T-helper 1 cell treated with Interleukin-12 subunit alpha and Interleukin-12 subunit beta and Interleukin-4 antibody, amounts not matched to agents 30 ng/mL and 1 ng/mL, for 36 hours (primary cell): ENCODE results near the gene ERRFI1. TPM values are rescaled to one million over a fixed set of nuclear protein-coding genes. Genes with fewer than 3 reads are reported as not detected.

Experiments
- intact Hi-C: fragments of 100-400 bp; cut with micrococcal nuclease; formaldehyde crosslinking; loops from one replicate; pipeline ENCODE4 v1.15.1; 2024
- total RNA-seq: library from RNA; stranded (reverse); gene quantifications from 2 replicates; pipeline ENCODE4 v1.2.3, GENCODE V29; 2022

ERRFI1 gene
- total RNA-seq, 1 donor from 2014 or later: 0.74 TPM

DNA sequence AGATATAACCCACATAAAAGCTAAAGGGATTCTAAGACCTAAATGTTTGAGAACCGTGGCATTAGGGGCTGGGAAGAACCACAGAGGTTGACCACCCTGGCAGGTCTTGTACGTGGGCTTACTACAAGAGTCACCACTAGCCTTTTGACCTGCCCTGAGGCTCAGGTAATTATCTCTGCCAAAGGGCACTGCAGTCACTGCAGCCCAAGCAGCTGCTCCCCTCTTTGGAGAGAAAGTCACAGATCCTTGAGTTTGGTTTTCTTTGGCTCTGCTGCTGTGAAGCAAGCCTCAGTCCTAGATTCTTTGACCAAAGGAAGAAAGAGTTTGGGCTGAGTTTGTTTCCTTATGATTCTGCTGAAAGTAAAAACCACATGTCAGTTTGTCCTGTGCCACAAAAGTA, 53.0 kb downstream of the ERRFI1 start:
- intact Hi-C loops: no loop called here

GRCh38 chr1:7972285-7972684, 53.8 kb downstream of the ERRFI1 start:
- intact Hi-C loops: no loop called here

DNA sequence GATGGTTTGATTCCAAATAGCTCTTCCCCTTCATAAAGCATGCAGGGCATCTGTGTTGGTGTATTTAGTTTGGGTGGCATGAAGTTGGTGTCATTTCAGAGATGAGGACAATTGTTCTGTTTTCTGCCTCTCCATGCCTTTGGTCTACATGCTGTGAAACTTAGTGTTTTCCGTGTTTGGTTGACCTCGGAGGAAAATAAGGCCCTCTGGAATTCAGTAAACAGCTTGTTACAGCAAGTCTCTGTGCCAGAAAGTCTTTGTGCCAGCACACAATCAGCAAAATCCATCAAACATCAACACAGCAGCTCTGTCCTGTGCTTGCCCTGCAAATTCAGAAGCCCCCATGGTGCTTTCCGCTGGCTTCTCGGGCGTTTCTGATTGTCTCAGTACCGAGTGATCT, 55.1 kb downstream of the ERRFI1 start:
- intact Hi-C loops: no loop called here

GRCh38 chr1:7970246-7970645, 55.9 kb downstream of the ERRFI1 start:
- intact Hi-C loops: no loop called here

DNA sequence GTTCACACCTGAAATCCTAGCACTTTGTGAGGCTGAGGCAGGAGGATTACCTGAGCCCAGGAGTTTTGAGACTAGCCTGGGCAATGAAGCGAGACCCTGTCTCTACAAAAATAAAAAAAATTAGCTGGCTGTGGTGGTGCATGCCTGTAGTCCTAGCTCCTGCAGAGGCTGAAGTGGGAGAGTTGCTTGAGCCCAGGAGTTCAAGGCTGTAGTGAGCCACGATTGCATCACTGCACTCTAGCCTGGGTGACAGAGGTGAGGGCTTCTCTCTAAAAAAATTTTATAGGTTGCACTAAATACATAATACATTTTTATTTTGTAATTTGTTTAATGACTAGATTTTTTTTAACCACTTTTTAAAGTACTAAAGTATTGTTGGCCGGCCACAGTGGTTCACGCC, 58.5 kb downstream of the ERRFI1 start:
- intact Hi-C loops: loop anchor here (10.0 kb wide), 1 partner anchor 1363 kb away; the partner anchor contains the start of gene KLHL21

DNA sequence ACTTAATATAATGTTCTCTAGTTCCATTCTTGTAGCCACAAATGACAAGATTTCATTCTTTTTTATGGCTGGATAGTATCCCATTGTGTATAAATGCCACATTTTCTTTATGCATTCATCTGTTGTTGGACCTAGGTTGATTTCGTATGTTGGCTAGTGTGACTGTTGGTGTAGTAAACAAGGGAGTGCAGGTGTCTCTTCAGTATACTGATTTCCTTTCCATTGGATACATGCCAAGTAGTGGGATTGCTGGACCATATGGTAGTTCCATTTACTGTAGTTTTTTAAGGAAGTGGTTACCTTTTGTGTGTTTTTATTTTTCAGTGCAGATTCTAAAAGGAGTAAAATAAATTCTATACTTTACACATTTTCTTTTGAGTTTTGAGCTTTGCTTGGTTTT, 58.9 kb downstream of the ERRFI1 start:
- intact Hi-C loops: loop anchor here (10.0 kb wide), 1 partner anchor 1362 kb away; the partner anchor contains the start of gene KLHL21

DNA sequence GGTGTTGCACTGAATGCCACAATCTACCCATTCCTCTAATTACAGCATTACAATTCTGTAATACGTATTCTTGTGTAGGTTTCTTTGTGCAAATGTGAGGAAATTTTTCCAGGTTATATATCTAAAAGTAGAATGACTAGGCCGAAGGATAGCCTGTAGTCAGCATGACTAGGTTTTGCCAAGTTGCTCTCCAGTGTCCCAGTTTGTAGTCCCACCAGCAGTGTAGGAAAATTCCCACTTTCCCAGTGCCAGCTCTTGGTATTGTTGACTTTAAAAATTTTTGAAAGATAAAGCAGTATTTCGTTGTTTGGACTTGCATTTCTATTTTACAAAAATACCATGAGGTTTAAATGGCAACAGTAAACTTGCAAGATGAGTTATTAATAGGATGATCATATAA, 61.6 kb downstream of the ERRFI1 start:
- intact Hi-C loops: loop anchor here (10.0 kb wide), 1 partner anchor 1360 kb away; the partner anchor contains the start of gene KLHL21

DNA sequence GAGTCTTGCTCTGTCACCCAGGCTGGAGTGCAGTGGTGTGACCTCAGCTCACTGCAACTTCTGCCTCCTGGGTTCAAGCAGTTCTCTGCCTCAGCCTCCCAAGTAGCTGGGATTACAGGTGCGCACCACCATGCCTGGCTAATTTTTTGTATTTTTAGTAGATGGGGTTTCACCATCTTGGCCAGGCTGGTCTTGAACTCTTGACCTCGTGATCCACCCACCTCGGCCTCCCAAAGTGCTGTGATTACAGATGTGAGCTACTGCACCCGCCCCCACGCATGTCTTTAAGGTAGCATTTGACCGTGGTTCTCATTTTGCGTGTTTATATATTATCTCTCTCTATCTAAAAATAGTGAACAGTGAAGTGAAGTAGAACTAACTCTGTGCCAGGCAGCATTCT, 62.3 kb downstream of the ERRFI1 start:
- intact Hi-C loops: loop anchor here (2.0 to 10.0 kb wide), 2 partner anchors 133 to 1359 kb away; partner anchors contain the start of gene KLHL21

DNA sequence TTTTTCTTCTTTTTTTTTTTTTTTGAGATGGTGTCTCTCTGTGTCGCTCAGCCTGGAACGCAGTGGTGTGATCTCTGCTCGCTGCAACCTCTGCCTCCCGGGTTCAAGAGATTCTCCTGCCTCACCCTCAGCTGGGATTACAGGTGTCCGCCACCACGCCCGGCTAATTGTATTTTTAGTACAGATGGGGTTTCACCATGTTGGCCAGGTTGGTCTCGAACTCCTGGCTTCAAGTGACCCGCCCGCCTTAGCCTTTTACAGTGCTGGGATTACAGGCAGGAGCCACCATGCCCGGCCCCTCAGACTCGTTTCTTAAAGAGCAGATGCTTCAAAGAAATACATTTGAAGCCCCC, 62.8 kb downstream of the ERRFI1 start:
- intact Hi-C loops: loop anchor here (2.0 to 10.0 kb wide), 2 partner anchors 133 to 1359 kb away; partner anchors contain the start of gene KLHL21

DNA sequence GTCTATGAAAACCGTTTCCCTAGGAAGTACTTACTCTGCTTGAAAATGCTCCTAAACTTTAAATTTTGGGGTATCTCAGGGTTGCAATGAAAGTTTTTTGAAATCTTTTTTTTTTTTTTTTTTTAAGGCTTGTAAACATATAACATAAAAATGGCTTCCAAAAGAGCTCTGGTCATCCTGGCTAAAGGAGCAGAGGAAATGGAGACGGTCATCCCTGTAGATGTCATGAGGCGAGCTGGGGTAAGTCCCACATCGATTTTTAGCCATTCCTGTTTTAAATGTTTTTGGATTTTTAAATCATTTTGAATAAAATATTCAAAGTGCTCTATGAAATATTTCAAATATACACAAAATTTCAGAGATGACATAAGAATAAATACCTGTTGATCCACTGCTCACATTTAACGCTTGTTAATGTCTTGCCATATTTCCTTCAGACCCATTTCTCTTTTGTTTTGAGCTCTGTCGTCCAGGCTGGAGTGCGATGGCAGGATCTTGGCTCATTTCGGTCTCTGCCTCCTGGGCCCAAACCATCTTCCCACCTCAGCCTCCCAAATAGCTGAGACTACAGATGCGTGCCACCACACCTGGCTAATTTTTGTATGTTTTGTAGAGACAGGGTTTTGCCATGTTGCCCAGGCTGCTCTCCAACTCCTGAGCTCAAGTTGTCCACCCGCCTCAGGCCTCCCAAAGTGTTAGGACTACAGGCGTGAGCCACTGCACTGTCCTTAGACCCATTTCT, 63.3 kb downstream of the ERRFI1 start:
- intact Hi-C loops: loop anchor here (1.0 to 10.0 kb wide), 3 partner anchors 9 to 1358 kb away; partner anchors contain the start of gene KLHL21

DNA sequence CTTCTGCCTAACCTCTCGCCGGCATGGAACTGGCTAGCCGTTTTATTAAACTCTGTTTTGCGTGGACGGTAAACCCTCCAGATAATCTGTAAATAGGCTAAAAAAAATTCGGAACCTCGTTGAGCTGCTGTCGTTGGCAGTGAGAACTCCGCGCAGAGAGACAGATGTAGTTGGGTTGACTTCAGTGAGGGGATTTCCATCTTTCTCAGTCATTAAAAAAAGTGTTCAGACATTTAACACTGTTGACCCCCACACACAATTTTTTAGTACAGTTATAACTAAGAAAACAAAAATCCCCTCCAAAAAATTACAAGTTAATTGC, 64.1 kb downstream of the ERRFI1 start:
- intact Hi-C loops: loop anchor here (1.0 to 10.0 kb wide), 3 partner anchors 8 to 1357 kb away; partner anchors contain the start of gene KLHL21

Other genes starting within 250 kb of the ERRFI1 start
- gene PER3, start 242.0 kb downstream of the ERRFI1 start, total RNA-seq: 2.5 and 3.8 TPM in 2 replicates
- not detected in 2 replicates for gene UTS2, start 173.2 kb downstream of the ERRFI1 start, total RNA-seq
- gene TNFRSF9, start 85.5 kb downstream of the ERRFI1 start, total RNA-seq: 13.8 and 13.9 TPM in 2 replicates
- 277 and 281 TPM in 2 replicates for gene PARK7, start 64.6 kb downstream of the ERRFI1 start, total RNA-seq